Stimulated activated CD8-positive, alpha-beta memory T cell treated with anti-CD3 and anti-CD28 coated beads, Interleukin-12 subunit alpha, Interleukin-12 subunit beta, amount 100 ng/mL, for 1 hour (primary cell): ENCODE results near the gene CASR.

Source experiments
- DNase-seq: peaks from one replicate; pipeline ENCODE4 v3.0.0-alpha.2; 2020; ENCODE audit warnings: low read depth

CASR gene

DNA sequence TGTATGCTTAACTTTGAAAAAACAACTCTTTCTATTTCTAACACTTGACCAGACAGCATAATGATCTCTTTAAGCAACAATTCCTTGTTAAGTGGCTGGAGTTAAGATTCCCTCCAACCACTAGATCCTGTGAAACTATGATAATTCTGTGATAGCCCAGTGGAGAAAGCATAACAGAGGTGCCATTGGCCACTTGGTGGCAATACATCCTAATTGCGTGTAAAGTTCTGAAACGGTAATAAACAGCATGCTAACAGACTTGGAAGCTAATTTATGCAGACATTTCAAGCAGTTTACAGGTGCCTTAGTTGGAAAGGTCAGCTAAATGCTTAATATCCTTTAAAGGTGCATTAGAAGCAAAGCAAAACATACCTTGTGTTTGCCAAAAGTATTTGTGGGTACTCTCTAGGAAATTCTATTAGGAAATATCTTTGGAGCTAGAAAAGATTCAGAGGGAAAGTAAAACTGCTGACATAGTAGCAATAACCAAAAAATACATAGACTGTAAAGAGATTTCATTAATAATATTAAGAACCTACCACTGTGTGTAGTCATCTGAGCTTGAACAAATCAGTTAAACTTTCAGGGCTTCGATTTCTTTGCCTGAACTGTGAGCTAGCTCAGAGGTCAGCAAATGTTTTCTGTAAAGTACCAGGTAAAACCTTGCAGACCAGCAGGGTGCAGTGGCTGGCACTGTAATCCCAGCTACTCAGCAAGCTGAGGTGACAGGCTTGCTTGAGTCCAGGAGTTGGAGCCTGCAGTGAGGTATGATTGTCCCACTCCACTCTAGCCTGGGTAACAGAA, 122.6 kb downstream of the CASR start:
- DNase-seq: no peak

DNA sequence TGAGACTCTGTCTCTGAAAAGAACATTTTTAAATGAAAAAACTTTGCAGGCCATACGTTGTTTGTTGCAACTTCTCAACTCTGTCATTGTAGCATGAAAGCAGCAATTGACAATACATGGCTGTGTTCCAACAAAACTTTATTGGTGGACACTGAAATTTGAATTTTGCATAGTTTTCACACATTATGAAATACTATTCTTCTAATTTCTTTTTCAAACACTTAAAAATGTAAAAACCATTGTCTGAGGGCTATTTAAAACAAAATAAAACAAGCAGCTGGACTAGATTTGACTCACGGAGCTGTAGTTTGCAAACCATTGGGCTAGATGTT, 123.1 kb downstream of the CASR start:
- DNase-seq: no peak

DNA sequence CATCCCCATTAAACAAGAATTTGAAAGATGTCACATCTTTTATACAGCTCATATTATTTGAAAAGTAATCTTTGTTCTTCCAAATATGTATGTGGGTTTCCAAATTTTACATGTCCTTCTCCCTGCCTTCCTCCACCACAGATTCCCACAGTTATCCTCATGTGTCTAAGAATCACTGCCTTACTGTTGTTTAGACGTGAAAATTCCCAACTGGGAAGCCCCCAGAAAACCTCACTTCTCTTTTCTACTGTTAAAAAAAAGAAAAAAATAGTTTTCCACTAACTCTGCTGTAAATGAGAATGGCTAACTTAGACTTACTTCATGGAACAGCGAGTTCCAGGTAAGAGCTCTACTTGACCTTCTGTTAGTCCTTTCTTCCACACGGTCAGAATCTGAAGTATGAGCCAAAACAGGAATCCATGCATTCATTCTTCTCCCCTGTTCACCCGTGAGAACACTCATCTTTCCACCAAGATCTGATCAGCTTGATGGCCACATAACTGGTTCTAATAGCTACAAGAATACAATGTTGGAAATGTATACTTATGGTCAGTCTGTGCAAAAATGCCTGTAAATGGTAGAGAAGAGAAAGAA, 123.7 kb downstream of the CASR start:
- DNase-seq: no peak

DNA sequence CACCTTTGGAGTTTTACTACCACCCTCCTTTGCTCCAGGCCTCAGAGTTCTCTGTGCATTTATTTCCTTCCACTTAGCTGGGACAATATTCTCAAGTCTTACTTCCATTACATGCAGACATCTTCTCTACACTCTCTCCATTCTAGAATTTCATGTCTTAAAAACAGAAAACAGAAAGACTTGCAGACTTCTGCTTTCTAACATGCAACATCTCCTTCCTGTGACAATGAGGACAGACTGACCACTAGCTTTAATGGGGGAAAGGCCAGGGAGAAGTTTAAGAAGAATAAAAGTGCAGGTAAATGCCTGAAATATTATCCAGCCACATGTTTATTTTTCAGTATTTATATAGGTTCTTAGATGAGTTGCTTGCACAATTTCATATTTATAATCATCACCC, 124.5 kb downstream of the CASR start:
- no peak for DNase-seq

DNA sequence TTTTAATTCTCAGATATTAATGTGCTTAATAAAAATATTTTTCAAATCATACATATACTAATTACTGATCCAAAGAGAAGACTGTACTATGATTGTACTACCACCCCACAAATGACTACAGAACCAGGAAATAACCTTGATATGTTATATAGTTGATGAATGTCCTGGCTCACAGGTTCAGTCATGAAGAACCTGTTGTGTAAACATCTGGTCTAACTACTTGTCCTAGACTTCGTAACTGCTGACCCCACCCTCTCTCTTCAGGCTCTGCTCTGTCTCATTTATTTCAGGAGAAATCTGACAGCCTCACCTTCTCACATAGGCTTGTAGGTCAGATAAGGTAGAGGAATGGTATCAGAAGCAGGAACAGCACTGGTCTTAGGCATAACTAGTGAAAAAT, 126.9 kb downstream of the CASR start:
- DNase-seq: no peak

DNA sequence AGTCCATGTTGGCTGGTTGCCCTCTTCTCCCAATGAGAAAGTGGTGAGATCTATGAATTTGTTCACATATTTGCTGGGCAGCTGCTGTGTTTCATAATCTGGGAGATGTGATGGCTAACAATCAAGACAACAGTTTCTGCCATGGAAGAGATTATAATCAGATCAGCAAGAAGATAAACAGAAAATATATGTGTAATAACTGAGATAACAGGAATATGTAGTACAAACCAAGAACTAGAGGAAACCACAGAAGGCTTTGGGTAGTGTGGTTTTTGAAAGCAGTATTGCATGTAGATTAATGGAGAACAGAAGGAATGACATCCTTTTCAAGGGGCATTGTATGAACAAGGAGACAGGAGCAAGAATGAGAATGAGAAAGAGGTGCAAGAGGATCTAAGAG, 129.4 kb downstream of the CASR start:
- DNase-seq: no peak

DNA sequence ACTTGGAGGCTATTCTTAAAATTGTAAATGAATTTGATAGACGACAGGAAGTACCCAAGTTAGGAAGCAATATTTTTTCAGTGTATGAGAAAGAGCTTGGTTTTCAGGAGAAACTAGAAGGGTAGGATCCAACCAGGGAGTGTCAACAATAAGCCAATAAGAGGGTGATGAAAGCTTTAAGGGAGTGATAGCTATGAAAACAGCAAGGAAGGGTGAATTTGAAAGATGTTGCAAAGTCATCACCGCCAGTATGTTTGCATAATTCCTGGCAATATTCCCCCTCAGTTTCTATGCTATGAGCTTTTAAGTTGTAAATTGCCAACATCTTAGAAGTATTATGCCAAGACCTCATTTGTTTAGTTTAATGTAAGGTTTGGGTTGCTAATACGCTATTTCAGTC, 129.8 kb downstream of the CASR start:
- no peak for DNase-seq

DNA sequence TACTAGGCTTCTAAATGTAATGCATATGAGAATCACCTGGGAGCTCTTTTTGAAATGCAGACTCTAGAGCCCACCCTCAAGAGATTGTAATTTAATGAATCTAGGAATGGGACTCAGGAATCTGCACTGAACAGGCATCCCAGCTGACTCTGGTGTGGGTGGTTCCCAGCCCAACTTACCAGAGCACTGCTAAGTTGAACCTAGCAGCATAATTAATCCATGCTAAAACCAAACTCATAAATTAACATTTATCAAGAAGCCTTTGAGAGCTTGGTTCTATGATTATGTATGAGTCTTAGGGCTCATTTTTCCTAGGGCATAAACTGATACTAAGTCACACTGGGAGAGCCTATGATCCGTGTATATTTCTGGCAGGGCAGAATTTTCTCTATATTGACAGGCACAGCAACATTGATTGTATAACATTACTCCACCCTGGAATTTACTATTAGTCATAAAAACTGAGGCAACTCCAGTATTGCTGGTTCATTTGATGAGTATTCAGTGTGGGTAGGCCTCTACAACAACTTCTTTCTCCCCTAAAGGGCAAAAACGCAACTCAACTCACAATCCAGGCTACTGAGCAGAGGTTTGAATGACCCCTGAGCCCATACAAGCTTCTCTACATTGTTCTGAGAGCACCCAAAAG, 130.9 kb downstream of the CASR start:
- no peak for DNase-seq

DNA sequence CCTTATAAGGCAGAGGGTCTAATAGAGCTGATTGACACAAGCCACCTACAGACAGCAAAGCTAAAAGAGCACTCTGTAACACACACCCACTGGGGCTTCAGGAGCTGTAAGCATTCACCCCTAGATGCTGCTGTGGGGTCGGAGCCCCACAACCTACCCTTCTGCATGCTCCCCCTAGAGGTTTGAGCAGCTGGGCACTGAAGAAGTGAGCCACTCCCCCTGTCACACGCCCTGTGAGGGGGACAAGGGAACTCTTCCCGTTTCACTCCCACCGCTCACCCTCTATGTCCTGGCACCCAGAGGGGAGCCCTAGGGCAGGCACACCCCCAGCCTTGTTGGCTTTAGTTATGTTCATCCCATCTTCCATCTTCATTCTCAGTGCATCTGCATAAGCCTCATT, 132.2 kb downstream of the CASR start:
- no peak for DNase-seq

DNA sequence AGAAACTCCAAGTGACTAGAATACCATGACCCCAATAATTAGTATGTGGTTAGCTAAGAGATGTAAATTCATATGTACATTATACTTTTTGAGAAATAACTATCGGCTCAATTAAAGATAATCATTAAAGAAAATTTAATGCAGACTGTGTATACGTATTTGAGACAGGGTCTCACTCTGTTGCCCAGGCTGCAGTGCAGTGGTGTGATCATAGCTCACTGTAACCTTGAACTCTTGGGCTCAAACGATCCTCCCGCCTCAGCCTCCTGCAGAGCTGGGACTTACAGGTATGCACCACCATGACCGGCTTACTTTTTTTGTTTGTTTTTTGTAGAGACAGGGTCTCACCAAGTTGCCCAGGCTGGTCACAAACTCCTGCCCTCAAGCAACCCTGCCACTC, 132.9 kb downstream of the CASR start:
- no peak for DNase-seq

DNA sequence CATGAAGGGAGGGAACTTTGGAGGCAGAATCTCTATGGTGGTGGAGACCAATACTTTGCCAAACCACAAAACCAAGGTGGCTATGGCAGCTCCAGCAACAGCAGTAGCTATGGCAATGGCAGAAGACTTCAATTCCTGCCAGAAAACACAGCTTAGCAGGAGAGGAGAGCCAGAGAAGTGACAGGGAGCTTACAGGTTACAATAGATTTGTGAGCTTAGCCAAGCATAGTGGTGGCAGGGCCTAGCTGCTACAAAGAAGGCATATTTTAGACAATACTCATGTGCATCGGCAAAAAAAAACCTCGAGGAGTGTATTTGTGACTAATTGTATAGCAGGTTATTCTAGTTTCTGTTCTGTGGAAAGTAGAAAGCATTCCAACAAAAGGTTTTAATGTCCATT, 135.2 kb downstream of the CASR start:
- DNase-seq: no peak

DNA sequence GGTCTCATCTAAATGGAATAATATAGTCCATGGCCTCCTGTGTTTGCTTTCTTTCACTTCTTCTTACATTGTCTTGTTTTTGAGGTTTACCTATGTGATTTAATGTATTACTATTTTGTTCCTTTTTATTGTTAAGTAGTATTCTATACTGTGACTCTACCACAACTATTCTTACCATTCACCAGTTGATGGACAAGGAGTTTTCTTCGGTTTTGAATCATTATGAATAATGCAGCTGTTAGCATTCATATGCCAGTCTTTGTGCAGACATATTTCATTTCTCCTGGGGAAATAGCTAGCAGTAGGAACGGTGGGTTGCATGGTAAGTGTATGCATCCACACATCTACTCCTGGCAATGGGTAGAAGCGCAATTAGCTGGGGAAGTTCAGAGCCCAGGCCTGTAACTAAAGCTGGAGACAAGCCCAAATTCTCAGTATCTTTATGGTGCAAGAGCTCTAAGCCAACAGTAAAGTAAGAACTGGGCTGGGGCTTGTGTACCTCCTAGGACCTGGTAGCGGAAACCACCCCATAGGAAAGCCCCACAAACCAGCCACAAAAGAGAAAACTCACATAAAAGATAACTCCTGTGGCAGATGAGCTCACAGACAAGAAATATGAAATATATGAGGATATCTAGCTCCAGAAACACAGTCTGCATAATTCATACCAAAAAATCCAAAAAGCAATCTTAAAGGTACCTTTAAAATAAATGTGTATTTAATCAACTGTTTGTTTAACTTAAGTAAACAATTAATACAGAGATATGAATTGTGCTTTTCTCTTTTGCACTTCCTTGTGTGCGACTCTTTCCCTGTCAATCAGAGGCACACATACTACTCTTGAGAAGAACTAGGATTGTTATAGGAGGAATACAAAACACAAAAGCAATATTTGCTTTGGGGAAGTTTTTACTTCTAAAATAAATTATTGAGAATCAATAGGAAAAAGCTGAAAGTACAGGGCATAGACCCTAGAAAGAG, 138.9 kb downstream of the CASR start:
- no peak for DNase-seq

DNA sequence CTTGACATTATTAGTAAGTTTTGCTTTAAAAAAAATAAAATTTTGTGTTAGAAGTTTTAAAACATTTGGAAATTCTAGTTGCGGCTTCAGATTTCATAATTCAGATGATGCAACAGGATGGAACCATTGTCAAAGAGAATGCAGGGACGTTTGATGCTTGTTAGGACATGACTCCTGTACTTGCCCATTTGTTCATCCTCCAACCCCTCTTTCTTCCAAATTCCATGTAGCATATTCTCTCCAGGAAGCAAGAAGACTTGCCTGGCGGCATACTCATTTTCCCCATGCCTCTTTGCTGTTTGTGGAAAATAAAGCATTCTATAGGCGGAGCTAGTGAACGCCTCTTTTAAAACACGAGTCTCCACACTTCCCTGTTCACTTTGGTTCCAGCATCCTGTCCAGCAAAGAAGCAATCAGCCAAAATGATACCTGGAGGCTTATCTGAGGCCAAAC, 141.4 kb downstream of the CASR start, which contains the start of gene CSTA:
Gene CSTA (plus strand): TSS at position 378 of the 453 bp plus-strand sequence. CDS start 45 bp downstream, at position 423.
- DNase-seq: no peak

DNA sequence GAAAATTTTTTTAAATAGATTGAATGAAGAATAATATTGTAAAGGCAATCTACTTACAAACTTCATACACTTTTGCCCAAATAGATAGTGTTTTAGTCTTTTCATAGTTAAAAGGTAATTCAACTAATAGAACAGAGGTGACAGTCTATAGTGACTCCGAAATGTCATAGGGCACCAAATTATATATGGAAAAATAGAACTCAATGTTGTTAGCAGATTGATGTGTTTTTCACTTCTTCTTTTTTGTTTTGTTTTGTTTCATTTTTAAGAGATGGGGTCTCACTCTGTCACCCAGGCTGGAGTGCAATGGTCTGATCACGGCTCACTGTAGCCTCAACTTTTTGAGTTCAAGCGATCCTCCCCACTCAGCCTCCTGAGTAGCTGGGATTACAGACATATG, 142.3 kb downstream of the CASR start:
- DNase-seq: no peak

DNA sequence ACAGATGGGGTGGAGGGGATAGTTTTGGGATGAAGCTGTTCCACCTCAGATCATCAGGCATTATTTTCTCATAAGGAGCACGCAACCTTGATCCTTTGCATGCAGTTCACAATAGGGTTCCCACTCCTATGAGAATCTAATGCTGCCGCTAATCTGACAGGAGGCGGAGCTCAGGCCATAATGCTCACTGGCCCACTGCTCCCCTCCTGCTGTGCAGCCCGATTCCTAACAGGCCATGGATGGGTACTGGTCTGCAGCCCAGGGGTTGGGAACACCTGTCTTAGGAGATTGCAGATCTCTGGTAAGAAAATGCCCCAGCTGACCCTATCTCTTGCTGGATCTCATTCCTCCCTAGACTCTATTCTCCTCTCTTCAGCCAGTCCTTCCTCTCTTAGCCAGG, 148.4 kb downstream of the CASR start:
- no peak for DNase-seq

DNA sequence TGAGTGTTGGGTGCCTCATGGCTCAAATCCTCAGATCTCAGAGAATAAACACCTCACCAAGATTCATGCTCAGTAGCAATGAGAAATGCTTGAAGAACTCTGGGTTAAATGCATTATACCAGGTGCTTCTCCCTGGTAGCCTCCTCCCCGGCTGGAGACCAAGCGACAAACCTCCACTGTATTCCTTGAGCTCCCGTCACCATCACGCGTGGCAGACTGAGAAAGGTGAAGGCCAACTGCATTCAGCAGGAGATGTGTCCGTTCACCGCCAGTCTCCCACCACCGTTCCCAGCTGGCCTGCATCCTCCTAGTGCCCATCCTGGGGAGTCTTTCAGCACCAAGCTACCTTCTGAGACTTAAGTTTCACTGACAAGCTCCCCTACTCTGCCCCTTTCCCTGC, 149.1 kb downstream of the CASR start:
- DNase-seq: no peak
